ENCODE data around the gene NHSL1. TPM values are rescaled to one million over a fixed set of nuclear protein-coding genes. Genes with fewer than 3 reads are reported as not detected.
A peak's percentile ranks its signal among the peaks of the same experiment; 100 is the strongest.

NHSL1 gene
- total RNA-seq, 1 donor from 2014 or later, result 23.4 TPM

- Mint-ChIP-seq H3K4me1 (ENCODE audit: low read depth) (peaks cover 9% of the 10 kb centered on the region), H3K27me3 (ENCODE audit: low read depth) (no peaks in the 10 kb centered on the region), H3K27ac (ENCODE audit: unreplicated experiment) (no peak overlapping the region), H3K4me3 (ENCODE audit: unreplicated experiment) (no peak overlapping the region), H3K36me3 (ENCODE audit: low read depth) (no peaks in the 10 kb centered on the region), H3K9me3 (ENCODE audit: low read depth) (no peaks in the 10 kb centered on the region)
- TF ChIP-seq, protein P1, sequence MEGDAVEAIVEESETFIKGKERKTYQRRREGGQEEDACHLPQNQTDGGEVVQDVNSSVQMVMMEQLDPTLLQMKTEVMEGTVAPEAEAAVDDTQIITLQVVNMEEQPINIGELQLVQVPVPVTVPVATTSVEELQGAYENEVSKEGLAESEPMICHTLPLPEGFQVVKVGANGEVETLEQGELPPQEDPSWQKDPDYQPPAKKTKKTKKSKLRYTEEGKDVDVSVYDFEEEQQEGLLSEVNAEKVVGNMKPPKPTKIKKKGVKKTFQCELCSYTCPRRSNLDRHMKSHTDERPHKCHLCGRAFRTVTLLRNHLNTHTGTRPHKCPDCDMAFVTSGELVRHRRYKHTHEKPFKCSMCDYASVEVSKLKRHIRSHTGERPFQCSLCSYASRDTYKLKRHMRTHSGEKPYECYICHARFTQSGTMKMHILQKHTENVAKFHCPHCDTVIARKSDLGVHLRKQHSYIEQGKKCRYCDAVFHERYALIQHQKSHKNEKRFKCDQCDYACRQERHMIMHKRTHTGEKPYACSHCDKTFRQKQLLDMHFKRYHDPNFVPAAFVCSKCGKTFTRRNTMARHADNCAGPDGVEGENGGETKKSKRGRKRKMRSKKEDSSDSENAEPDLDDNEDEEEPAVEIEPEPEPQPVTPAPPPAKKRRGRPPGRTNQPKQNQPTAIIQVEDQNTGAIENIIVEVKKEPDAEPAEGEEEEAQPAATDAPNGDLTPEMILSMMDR (IDR thresholded peaks at IDR 0.05), result no peak
- no peak for DNase-seq (ENCODE audit: low spot score)
These were observed 29.7 kb upstream of the NHSL1 start for GRCh38 chr6:138528956-138529355.

- H3K4me3 Mint-ChIP-seq (ENCODE audit: unreplicated experiment), result no peak overlapping the region
- H3K27ac Mint-ChIP-seq (ENCODE audit: unreplicated experiment), result no peak overlapping the region
- H3K9me3 Mint-ChIP-seq (ENCODE audit: low read depth), result no peaks in the 10 kb centered on the region
- no peaks in the 10 kb centered on the region for H3K27me3 Mint-ChIP-seq (ENCODE audit: low read depth)
- H3K36me3 Mint-ChIP-seq (ENCODE audit: low read depth), result no peaks in the 10 kb centered on the region
- TF ChIP-seq, protein P1 (IDR thresholded peaks at IDR 0.05), result no peak
- no peak for DNase-seq (ENCODE audit: low spot score)
- peaks cover 9% of the 10 kb centered on the region for H3K4me1 Mint-ChIP-seq (ENCODE audit: low read depth)
These were observed 28.8 kb upstream of the NHSL1 start for GRCh38 chr6:138528137-138528536.

GRCh38 chr6:138527411-138528088 is 28.3 kb upstream of the NHSL1 start:
- peaks cover 13% of the 10 kb centered on the region for H3K4me1 Mint-ChIP-seq (ENCODE audit: low read depth)
- no peak overlapping the region for H3K27ac Mint-ChIP-seq (ENCODE audit: unreplicated experiment)
- DNase-seq (ENCODE audit: low spot score), result no peak
- no peaks in the 10 kb centered on the region for H3K9me3 Mint-ChIP-seq (ENCODE audit: low read depth)
- H3K36me3 Mint-ChIP-seq (ENCODE audit: low read depth), result no peaks in the 10 kb centered on the region
- H3K4me3 Mint-ChIP-seq (ENCODE audit: unreplicated experiment), result no peak overlapping the region
- TF ChIP-seq, protein P1 (IDR thresholded peaks at IDR 0.05), result no peak
- H3K27me3 Mint-ChIP-seq (ENCODE audit: low read depth), result no peaks in the 10 kb centered on the region

DNA sequence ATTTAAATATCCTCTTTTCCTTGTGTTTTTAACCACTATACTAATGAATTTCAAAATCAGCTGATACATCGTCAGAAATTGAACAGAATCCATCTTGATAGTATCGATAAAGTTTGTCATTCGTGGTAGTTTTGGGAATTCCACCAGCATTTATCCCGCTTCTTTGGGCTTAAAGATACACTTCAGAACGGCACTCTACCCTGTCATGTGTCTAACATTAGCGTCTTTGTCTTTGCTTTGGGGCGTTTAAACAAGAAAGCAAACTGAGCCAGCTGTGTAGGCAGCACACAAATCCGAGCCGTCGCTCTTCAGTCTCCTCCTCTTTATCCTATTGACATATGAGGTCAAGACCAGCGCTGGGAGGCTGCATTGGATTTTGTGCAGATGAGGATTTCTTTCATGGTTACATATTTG is 27.5 kb upstream of the NHSL1 start:
- peak overlapping the region; percentile 79 for H3K27ac Mint-ChIP-seq (ENCODE audit: unreplicated experiment)
- DNase-seq (ENCODE audit: low spot score), result no peak
- no peaks in the 10 kb centered on the region for H3K36me3 Mint-ChIP-seq (ENCODE audit: low read depth)
- H3K4me3 Mint-ChIP-seq (ENCODE audit: unreplicated experiment), result peak overlapping the region; percentile 62
- H3K27me3 Mint-ChIP-seq (ENCODE audit: low read depth), result no peaks in the 10 kb centered on the region
- TF ChIP-seq, protein P1 (IDR thresholded peaks at IDR 0.05), result no peak
- peaks cover 15% of the 10 kb centered on the region for H3K4me1 Mint-ChIP-seq (ENCODE audit: low read depth)
- H3K9me3 Mint-ChIP-seq (ENCODE audit: low read depth), result no peaks in the 10 kb centered on the region

- H3K27ac Mint-ChIP-seq (ENCODE audit: unreplicated experiment), result no peak overlapping the region
- H3K4me3 Mint-ChIP-seq (ENCODE audit: unreplicated experiment), result no peak overlapping the region
- H3K36me3 Mint-ChIP-seq (ENCODE audit: low read depth), result peaks cover 3% of the 10 kb centered on the region
- H3K9me3 Mint-ChIP-seq (ENCODE audit: low read depth), result no peaks in the 10 kb centered on the region
- H3K27me3 Mint-ChIP-seq (ENCODE audit: low read depth), result no peaks in the 10 kb centered on the region
- peaks cover 21% of the 10 kb centered on the region for H3K4me1 Mint-ChIP-seq (ENCODE audit: low read depth)
- TF ChIP-seq, protein P1 (IDR thresholded peaks at IDR 0.05), result no peak
- no peak for DNase-seq (ENCODE audit: low spot score)
These were observed 26.1 kb upstream of the NHSL1 start for GRCh38 chr6:138525355-138525754.

Data from chondrocyte (in vitro differentiated cells).